IMR-90 (cell line): ENCODE results near the gene PBLD. TPM values are rescaled to one million over a fixed set of nuclear protein-coding genes. Genes with fewer than 3 reads are reported as not detected.

Experiments used
- ATAC-seq: fragments of 200-7000 bp; cut with Tn5 transposase; 2 replicates; pipeline ENCODE4 v1.9.1; 2020; ENCODE audit warnings: low read depth, mild to moderate bottlenecking, moderate library complexity
- BruUV-seq: library from RNA; stranded (reverse); fragments of 400-500 nt; replicated peaks from 2 replicates; lab custom pipeline; 2021; lab: Mats Ljungman, UMichigan
- CTCF ChIA-PET: fragments of 300-600 bp; formaldehyde crosslinking; extraction: SDS; loops from one replicate; lab custom pipeline; 2021; ENCODE audit warnings: antibody characterized with exemption; lab: Yijun Ruan, JAX
- POLR2A ChIA-PET: fragments of 300-600 bp; sonication (Branson Sonifier 250); formaldehyde crosslinking; loops from one replicate; lab custom pipeline; 2022; ENCODE audit warnings: antibody characterized with exemption; ENCODE audit not compliant: unreplicated experiment; lab: Charles Lee
- DNase-seq: peaks from one replicate; pipeline ENCODE4 v3.0.0; 2013
- H2AFZ ChIP-seq: replicated peaks from 2 replicates; pipeline ENCODE3; 2013; ENCODE audit warnings: low read length, mild to moderate bottlenecking; ENCODE audit not compliant: poor library complexity
- H2AK5ac ChIP-seq: 2 replicates; pipeline ENCODE4 v1.6.1; 2013; ENCODE audit warnings: low read depth, low read length, inconsistent platforms
- H2AK9ac ChIP-seq: replicated peaks from 2 replicates; pipeline ENCODE3; 2013; ENCODE audit warnings: mild to moderate bottlenecking, low read depth, low read length, moderate library complexity; ENCODE audit not compliant: poor library complexity
- H2BK120ac ChIP-seq: 2 replicates; pipeline ENCODE4 v1.6.1; 2013; ENCODE audit warnings: low read depth, low read length, inconsistent platforms
- H2BK15ac ChIP-seq: 3 replicates; pipeline ENCODE4 v1.6.1; 2013; ENCODE audit warnings: low read depth, low read length, inconsistent platforms
- H2BK20ac ChIP-seq: 2 replicates; pipeline ENCODE4 v1.6.1; 2013; ENCODE audit warnings: low read depth, mild to moderate bottlenecking, inconsistent platforms, low read length, moderate library complexity
- H2BK5ac ChIP-seq: 2 replicates; pipeline ENCODE4 v1.6.1; 2013; ENCODE audit warnings: mild to moderate bottlenecking, low read depth, low read length, inconsistent platforms; ENCODE audit not compliant: poor library complexity, severe bottlenecking
- H3K14ac ChIP-seq: replicated peaks from 2 replicates; pipeline ENCODE4 v1.6.1; 2013; ENCODE audit warnings: low read depth, low read length, inconsistent platforms
- H3K18ac ChIP-seq: 2 replicates; pipeline ENCODE4 v1.6.1; 2013; ENCODE audit warnings: low read depth, low read length, control low read depth
- H3K23ac ChIP-seq: 2 replicates; pipeline ENCODE4 v1.6.1; 2013; ENCODE audit warnings: low read depth, low read length, inconsistent platforms
- H3K27ac ChIP-seq: 2 replicates; pipeline ENCODE4 v1.5.1; 2013; ENCODE audit warnings: mild to moderate bottlenecking, control low read depth, low read length; ENCODE audit not compliant: insufficient read depth
- H3K27me3 ChIP-seq: 2 replicates; pipeline ENCODE4 v1.6.1; 2013; ENCODE audit warnings: low read length; ENCODE audit not compliant: control insufficient read depth, insufficient read depth
- H3K36me3 ChIP-seq: 2 replicates; pipeline ENCODE4 v1.6.1; 2013; ENCODE audit warnings: low read length, mixed read lengths; ENCODE audit not compliant: control insufficient read depth, insufficient read depth
- H3K4ac ChIP-seq: 2 replicates; pipeline ENCODE4 v1.6.1; 2013; ENCODE audit warnings: low read depth, low read length, inconsistent platforms
- H3K4me1 ChIP-seq: 2 replicates; pipeline ENCODE4 v1.6.1; 2013; ENCODE audit warnings: low read length, mixed read lengths; ENCODE audit not compliant: control insufficient read depth, insufficient read depth
- H3K4me2 ChIP-seq: 2 replicates; pipeline ENCODE4 v1.6.1; 2013; ENCODE audit warnings: low read depth, mild to moderate bottlenecking, control low read depth, low read length, moderate library complexity
- H3K4me3 ChIP-seq: 2 replicates; pipeline ENCODE4 v1.5.1; 2013; ENCODE audit warnings: low read depth, mild to moderate bottlenecking, control low read depth, low read length, moderate library complexity; ENCODE audit not compliant: insufficient read depth
- H3K56ac ChIP-seq: 2 replicates; pipeline ENCODE4 v1.6.1; 2013; ENCODE audit warnings: low read length, inconsistent platforms; ENCODE audit not compliant: insufficient read depth; ENCODE audit errors: extremely low read depth
- H3K79me1 ChIP-seq, 2 experiments: 2 replicates each; pipeline ENCODE4 v1.6.1; 2013; ENCODE audit warnings: low read length in 2 of 2, inconsistent platforms in 1 of 2, low read depth in 1 of 2
- H3K9ac ChIP-seq: 2 replicates; pipeline ENCODE4 v1.6.1; 2013; ENCODE audit warnings: low read depth, low read length, control low read depth
- H3K9me1 ChIP-seq: 2 replicates; pipeline ENCODE4 v1.6.1; 2013; ENCODE audit warnings: low read length, inconsistent platforms; ENCODE audit not compliant: insufficient read depth
- H3K9me3 ChIP-seq: 2 replicates; pipeline ENCODE4 v1.6.1; 2013; ENCODE audit warnings: low read length; ENCODE audit not compliant: control insufficient read depth, insufficient read depth
- H4K20me1 ChIP-seq: 2 replicates; pipeline ENCODE4 v1.6.1; 2013; ENCODE audit warnings: low read length, inconsistent platforms; ENCODE audit not compliant: insufficient read depth
- H4K5ac ChIP-seq: 2 replicates; pipeline ENCODE4 v1.6.1; 2013; ENCODE audit warnings: mild to moderate bottlenecking, low read depth, low read length, control low read depth
- H4K8ac ChIP-seq, 2 experiments: 2 replicates each; pipeline ENCODE4 v1.6.1; 2013; ENCODE audit warnings: low read depth in 2 of 2, low read length in 2 of 2, control low read depth in 1 of 2, inconsistent platforms in 1 of 2
- H4K91ac ChIP-seq: 2 replicates; pipeline ENCODE4 v1.6.1; 2013; ENCODE audit warnings: low read depth, low read length, inconsistent platforms; ENCODE audit not compliant: insufficient read depth
- BHLHE40 ChIP-seq: fragments of 150-350 bp; IDR thresholded peaks from 2 replicates; pipeline ENCODE4 v1.6.1; 2016; ENCODE audit warnings: mild to moderate bottlenecking, low read depth, low read length
- CEBPB ChIP-seq: IDR thresholded peaks from 2 replicates; pipeline ENCODE4 v1.6.1; 2012; ENCODE audit warnings: low read depth, low read length, improper control_type of control experiment
- CHD1 ChIP-seq: IDR thresholded peaks from 2 replicates; pipeline ENCODE4 v1.6.1; 2012; ENCODE audit warnings: low read depth, low read length, improper control_type of control experiment
- FOS ChIP-seq: fragments of 150-350 bp; IDR thresholded peaks from 2 replicates; pipeline ENCODE4 v1.6.1; 2016; ENCODE audit warnings: low read depth, low read length
- MAFK ChIP-seq: IDR thresholded peaks from 2 replicates; pipeline ENCODE4 v1.6.1; 2012; ENCODE audit warnings: low read depth, low read length, improper control_type of control experiment
- MAZ ChIP-seq: IDR thresholded peaks from 2 replicates; pipeline ENCODE4 v1.6.1; 2012; ENCODE audit warnings: low read depth, mild to moderate bottlenecking, low read length, improper control_type of control experiment, moderate library complexity, borderline replicate concordance
- MXI1 ChIP-seq: IDR thresholded peaks from 2 replicates; pipeline ENCODE4 v1.6.1; 2012; ENCODE audit warnings: low read depth, mild to moderate bottlenecking, low read length, moderate library complexity, borderline replicate concordance
- NFE2L2 ChIP-seq: fragments of 150-350 bp; IDR thresholded peaks from 2 replicates; pipeline ENCODE4 v1.6.1; 2016; ENCODE audit warnings: low read depth, mild to moderate bottlenecking, low read length
- POLR2A ChIP-seq: IDR thresholded peaks from 2 replicates; pipeline ENCODE4 v1.6.1; 2012; ENCODE audit warnings: mild to moderate bottlenecking, low read depth, low read length
- RAD21 ChIP-seq: IDR thresholded peaks from 2 replicates; pipeline ENCODE4 v1.6.1; 2012; ENCODE audit warnings: low read length, improper control_type of control experiment
- RCOR1 ChIP-seq: IDR thresholded peaks from 2 replicates; pipeline ENCODE4 v1.6.1; 2012; ENCODE audit warnings: mild to moderate bottlenecking, low read length, improper control_type of control experiment; ENCODE audit not compliant: insufficient replicate concordance
- RFX5 ChIP-seq: IDR thresholded peaks from 2 replicates; pipeline ENCODE4 v1.8.0; 2012; ENCODE audit warnings: low read depth, mild to moderate bottlenecking, low read length, moderate library complexity
- SMC3 ChIP-seq: fragments of 150-350 bp; IDR thresholded peaks from 2 replicates; pipeline ENCODE4 v1.6.1; 2016; ENCODE audit warnings: low read depth, mild to moderate bottlenecking, antibody characterized with exemption, low read length, moderate library complexity
- WGBS, 2 experiments: methylation state at CpG; one replicate each; pipeline versions ENCODE4 v1.1.5 to v1.1.7; 2013; ENCODE audit warnings: missing lambda C conversion rate in 2 of 2; ENCODE audit not compliant: insufficient read length in 1 of 2; ENCODE audit errors: extremely low coverage in 2 of 2; 5-methylcytosine and 5-hydroxymethylcytosine counted together
- dilution Hi-C: fragments of 300-500 bp; cut with HindIII; formaldehyde crosslinking; loops from one replicate; pipeline ENCODE4 v1.14.3; 2018; ENCODE audit warnings: low sequenced_read_pairs; ENCODE audit not compliant: unreplicated experiment
- in situ Hi-C: fragments of 300-500 bp; cut with MboI; formaldehyde crosslinking; loops from 3 replicates; pipeline ENCODE4 v1.14.3; 2019; ENCODE audit warnings: low sequenced_read_pairs, inconsistent platforms, mixed read lengths
- intact Hi-C: fragments of 100-400 bp; cut with micrococcal nuclease; formaldehyde crosslinking; loops from 2 replicates; pipeline ENCODE4 v1.10.0; 2022
- polyA plus RNA-seq, 3 experiments: library from polyadenylated mRNA; depleted of rRNA; stranded (reverse); fragments of >200 nt; gene quantifications; 2 replicates each; pipeline ENCODE4 v1.2.3, GENCODE V29; 2012; ENCODE audit warnings: low replicate concordance in 1 of 3
- total RNA-seq: library from RNA; depleted of rRNA; stranded (reverse); fragments of >200 nt; gene quantifications from 2 replicates; pipeline ENCODE4 v1.2.3, GENCODE V29; 2012
- TF ChIP-seq, protein P1 (sequence below): fragments of 150-350 bp; IDR thresholded peaks from 2 replicates; pipeline ENCODE4 v1.6.1; 2016; ENCODE audit warnings: low read depth, mild to moderate bottlenecking, low read length, moderate library complexity, borderline replicate concordance
- TF ChIP-seq, protein P2 (sequence below): fragments of 150-350 bp; IDR thresholded peaks from 2 replicates; pipeline ENCODE4 v1.6.1; 2017; ENCODE audit warnings: mild to moderate bottlenecking, antibody characterized with exemption, low read length, low read depth

PBLD gene
- total and polyA plus RNA-seq, 2 of the 4 experiments (the other 2 are of a cell fraction): 3.3 to 5.7 TPM

GRCh38 chr10:68305854-68306253, 26.9 kb downstream of the PBLD start:
- H2BK5ac ChIP-seq: no peak overlapping the region
- no peak overlapping the region for H3K4me2 ChIP-seq
- no peak overlapping the region for H2AFZ ChIP-seq
- no peak overlapping the region for H3K18ac ChIP-seq
- no peak overlapping the region for H2BK120ac ChIP-seq
- H3K9me1 ChIP-seq: no peaks in the 10 kb centered on the region
- WGBS, 2 experiments: no CpG with 5 or more reads among the region's 1 CpG
- BruUV-seq: no TSS peak
- no peak overlapping the region for H3K4ac ChIP-seq
- H3K14ac ChIP-seq: no peak overlapping the region
- H3K9ac ChIP-seq: no peak overlapping the region
- no peak overlapping the region for H3K23ac ChIP-seq
- in situ Hi-C loops (no loop called here), dilution Hi-C loops (no loop called here), intact Hi-C loops (no loop called here)
- ChIA-PET POLR2A (no interaction called here), CTCF (no interaction called here)
- H4K91ac ChIP-seq: no peak overlapping the region
- no peak for DNase-seq
- H4K20me1 ChIP-seq: no peaks in the 10 kb centered on the region
- H3K27me3 ChIP-seq: no peaks in the 10 kb centered on the region
- H4K5ac ChIP-seq: no peak overlapping the region
- no peak overlapping the region for H4K8ac ChIP-seq
- ATAC-seq: no peak
- no peak overlapping the region for H2BK20ac ChIP-seq
- no peak overlapping the region for H3K56ac ChIP-seq
- H2BK15ac ChIP-seq: no peak overlapping the region
- TF ChIP-seq, protein P1, sequence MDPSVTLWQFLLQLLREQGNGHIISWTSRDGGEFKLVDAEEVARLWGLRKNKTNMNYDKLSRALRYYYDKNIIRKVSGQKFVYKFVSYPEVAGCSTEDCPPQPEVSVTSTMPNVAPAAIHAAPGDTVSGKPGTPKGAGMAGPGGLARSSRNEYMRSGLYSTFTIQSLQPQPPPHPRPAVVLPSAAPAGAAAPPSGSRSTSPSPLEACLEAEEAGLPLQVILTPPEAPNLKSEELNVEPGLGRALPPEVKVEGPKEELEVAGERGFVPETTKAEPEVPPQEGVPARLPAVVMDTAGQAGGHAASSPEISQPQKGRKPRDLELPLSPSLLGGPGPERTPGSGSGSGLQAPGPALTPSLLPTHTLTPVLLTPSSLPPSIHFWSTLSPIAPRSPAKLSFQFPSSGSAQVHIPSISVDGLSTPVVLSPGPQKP: no peak
- TF ChIP-seq, protein P2, sequence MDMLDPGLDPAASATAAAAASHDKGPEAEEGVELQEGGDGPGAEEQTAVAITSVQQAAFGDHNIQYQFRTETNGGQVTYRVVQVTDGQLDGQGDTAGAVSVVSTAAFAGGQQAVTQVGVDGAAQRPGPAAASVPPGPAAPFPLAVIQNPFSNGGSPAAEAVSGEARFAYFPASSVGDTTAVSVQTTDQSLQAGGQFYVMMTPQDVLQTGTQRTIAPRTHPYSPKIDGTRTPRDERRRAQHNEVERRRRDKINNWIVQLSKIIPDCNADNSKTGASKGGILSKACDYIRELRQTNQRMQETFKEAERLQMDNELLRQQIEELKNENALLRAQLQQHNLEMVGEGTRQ: no peak
- TF ChIP-seq MAFK (no peak), BHLHE40 (no peak), FOS (no peak), MXI1 (no peak), MAZ (no peak), NFE2L2 (no peak), SMC3 (no peak), RFX5 (no peak), RCOR1 (no peak), POLR2A (no peak), CEBPB (no peak), CHD1 (no peak), RAD21 (no peak)
- H2AK9ac ChIP-seq: no peak overlapping the region
- H3K79me1 ChIP-seq: no peaks in the 10 kb centered on the region
- H3K9me3 ChIP-seq: no peaks in the 10 kb centered on the region
- H3K36me3 ChIP-seq: no peaks in the 10 kb centered on the region
- no peak overlapping the region for H3K4me3 ChIP-seq
- H2AK5ac ChIP-seq: no peak overlapping the region
- H3K4me1 ChIP-seq: no peaks in the 10 kb centered on the region
- no peak overlapping the region for H3K27ac ChIP-seq
